Neural cell (in vitro differentiated cells): ENCODE data around the gene KCNK15. TPM values are rescaled to one million over a fixed set of nuclear protein-coding genes. Genes with fewer than 3 reads are reported as not detected.

Experiments used
- H2AFZ ChIP-seq: fragments of 200-600, 300-800 bp; sonication (generic), shearing (Covaris generic); 2 replicates; pipeline ENCODE4 v1.6.0; 2014; ENCODE audit warnings: low read depth, mild to moderate bottlenecking, antibody characterized with exemption, low read length, moderate library complexity
- H3F3A ChIP-seq: fragments of 200-600 bp; shearing (Covaris generic); 2 replicates; pipeline ENCODE4 v1.6.1; 2016; ENCODE audit warnings: mild to moderate bottlenecking, moderate library complexity, mixed read lengths, antibody characterized with exemption, low read length; ENCODE audit not compliant: insufficient read depth, poor library complexity, severe bottlenecking
- H3K27ac ChIP-seq: fragments of 200-600, 300-800 bp; sonication (generic), shearing (Covaris generic); 2 replicates; pipeline ENCODE4 v1.5.1; 2014; ENCODE audit warnings: mild to moderate bottlenecking, low read length, moderate library complexity
- H3K27me3 ChIP-seq: fragments of 300-800, 200-600 bp; sonication (generic), shearing (Covaris generic); 2 replicates; pipeline ENCODE4 v1.6.0; 2014; ENCODE audit warnings: mild to moderate bottlenecking, low read depth, low read length, moderate library complexity; ENCODE audit not compliant: insufficient read depth
- H3K36me3 ChIP-seq: fragments of 300-800, 200-600 bp; sonication (generic), shearing (Covaris generic); 2 replicates; pipeline ENCODE4 v1.5.1; 2014; ENCODE audit warnings: mild to moderate bottlenecking, antibody characterized with exemption, low read length, moderate library complexity; ENCODE audit not compliant: insufficient read depth
- H3K4me2 ChIP-seq: fragments of 300-800, 200-600 bp; sonication (generic), shearing (Covaris generic); 2 replicates; pipeline ENCODE4 v1.6.0; 2014; ENCODE audit warnings: mild to moderate bottlenecking, low read length
- H3K4me3 ChIP-seq: fragments of 300-800, 200-600 bp; sonication (generic), shearing (Covaris generic); 2 replicates; pipeline ENCODE4 v1.5.1; 2014; ENCODE audit warnings: mild to moderate bottlenecking, low read length, moderate library complexity
- H3K79me2 ChIP-seq: fragments of 200-600 bp; shearing (Covaris generic); replicated peaks from 2 replicates; pipeline ENCODE4 v1.6.0; 2014; ENCODE audit warnings: mild to moderate bottlenecking, low read length, moderate library complexity; ENCODE audit not compliant: insufficient read depth
- H3K9ac ChIP-seq: fragments of 300-800, 200-600 bp; sonication (generic), shearing (Covaris generic); 2 replicates; pipeline ENCODE4 v1.6.1; 2016; ENCODE audit warnings: mild to moderate bottlenecking, low read length, mixed read lengths
- H3K9me2 ChIP-seq: fragments of 200-600 bp; shearing (Covaris generic); 2 replicates; pipeline ENCODE4 v1.6.1; 2016; ENCODE audit warnings: mild to moderate bottlenecking, low read length, mixed read lengths; ENCODE audit not compliant: insufficient read depth
- H3K9me3 ChIP-seq: fragments of 200-600, 300-800 bp; sonication (generic), shearing (Covaris generic); 2 replicates; pipeline ENCODE4 v1.6.1; 2016; ENCODE audit warnings: mild to moderate bottlenecking, mixed run types, low read length, moderate library complexity, mixed read lengths
- H4K20me1 ChIP-seq: fragments of 200-600 bp; shearing (Covaris generic); 2 replicates; pipeline ENCODE4 v1.6.1; 2016; ENCODE audit warnings: mild to moderate bottlenecking, mixed run types; ENCODE audit not compliant: insufficient read depth
- CTCF ChIP-seq: fragments of 450-650 bp; IDR thresholded peaks from 2 replicates; pipeline ENCODE4 v1.5.1; 2014; ENCODE audit warnings: antibody characterized with exemption, mild to moderate bottlenecking, moderate library complexity; ENCODE audit not compliant: poor library complexity, severe bottlenecking
- EP300 ChIP-seq: fragments of 450-650 bp; conservative IDR thresholded peaks from 2 replicates; pipeline ENCODE4 v1.6.1; 2014; ENCODE audit warnings: antibody characterized with exemption, mild to moderate bottlenecking, moderate library complexity; ENCODE audit not compliant: poor library complexity, severe bottlenecking
- EZH2 ChIP-seq: fragments of 200-600, 300-800 bp; shearing (Covaris generic), sonication (generic); IDR thresholded peaks from 2 replicates; pipeline ENCODE4 v1.6.1; 2014; ENCODE audit warnings: antibody characterized with exemption, low read length, borderline replicate concordance, mild to moderate bottlenecking; ENCODE audit not compliant: insufficient read depth, poor library complexity, severe bottlenecking
- MXI1 ChIP-seq: fragments of 450-650 bp; conservative IDR thresholded peaks from 2 replicates; pipeline ENCODE4 v1.6.1; 2014; ENCODE audit warnings: antibody characterized with exemption, mild to moderate bottlenecking; ENCODE audit not compliant: poor library complexity, severe bottlenecking
- POLR2AphosphoS5 ChIP-seq: IDR thresholded peaks from 2 replicates; pipeline ENCODE4 v1.6.1; 2012
- RAD21 ChIP-seq: fragments of 450-650 bp; conservative IDR thresholded peaks from 2 replicates; pipeline ENCODE4 v1.6.1; 2014; ENCODE audit warnings: antibody characterized with exemption, mild to moderate bottlenecking, moderate library complexity
- REST ChIP-seq: IDR thresholded peaks from 2 replicates; pipeline ENCODE4 v1.6.1; 2012; ENCODE audit warnings: borderline replicate concordance
- SMC3 ChIP-seq: fragments of 450-650 bp; conservative IDR thresholded peaks from 2 replicates; pipeline ENCODE4 v1.6.1; 2014; ENCODE audit warnings: antibody characterized with exemption, mild to moderate bottlenecking, moderate library complexity; ENCODE audit not compliant: poor library complexity
- TAF1 ChIP-seq: IDR thresholded peaks from 2 replicates; pipeline ENCODE4 v1.6.1; 2012; ENCODE audit warnings: low read depth
- polyA plus RNA-seq: library from polyadenylated mRNA; depleted of rRNA; stranded (reverse); fragments of >200 nt; gene quantifications from 2 replicates; pipeline ENCODE4 v1.2.3, GENCODE V29; 2014

The KCNK15 gene
- polyA plus RNA-seq, 1 donor from 2014 or later: not detected

DNA sequence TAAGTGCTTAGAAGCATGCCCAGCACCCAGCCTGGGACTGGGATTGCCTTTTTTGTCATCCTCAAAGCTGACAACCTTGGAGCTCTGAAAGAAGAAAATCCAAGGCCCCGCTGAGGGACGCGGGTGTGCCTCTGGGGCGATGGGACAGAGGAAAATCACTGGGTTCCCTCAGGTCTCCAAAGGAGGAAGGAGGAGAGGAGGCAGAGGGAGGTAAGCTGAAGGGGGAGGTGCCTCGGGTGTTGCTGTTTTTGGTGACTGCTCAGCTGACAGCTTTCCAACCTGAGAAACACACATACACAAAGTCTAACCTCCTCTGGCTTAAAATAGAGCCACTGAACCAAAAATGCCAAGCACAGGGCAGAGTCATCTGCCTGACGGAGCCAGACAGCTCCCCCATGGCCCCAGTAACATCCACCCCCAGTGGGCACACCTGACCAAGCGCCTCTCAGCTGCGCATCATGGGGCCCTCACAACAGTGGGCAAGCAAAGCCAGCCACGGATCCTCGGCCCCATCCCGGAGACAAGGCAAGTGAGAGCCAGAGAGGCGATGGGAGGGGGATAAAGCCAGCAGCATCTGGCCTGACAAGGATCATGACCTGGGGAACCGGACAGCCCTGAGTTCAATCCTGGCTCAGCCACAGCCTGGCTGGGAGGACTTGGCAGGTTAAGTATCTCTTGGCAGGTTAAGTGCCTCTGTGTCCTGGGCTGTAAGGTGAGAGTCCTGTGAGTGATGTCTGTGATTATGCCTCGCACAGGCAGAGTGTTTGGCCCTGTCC lies 3.2 kb upstream of the KCNK15 start:
- H3K27me3 ChIP-seq: peaks cover 24% of the 10 kb centered on the region
- H3K9me2 ChIP-seq: no peaks in the 10 kb centered on the region
- no peaks in the 10 kb centered on the region for H3K9me3 ChIP-seq
- H3K27ac ChIP-seq: no peak overlapping the region
- no peaks in the 10 kb centered on the region for H4K20me1 ChIP-seq
- H2AFZ ChIP-seq: no peak overlapping the region
- H3K79me2 ChIP-seq: no peaks in the 10 kb centered on the region
- H3K9ac ChIP-seq: no peak overlapping the region
- H3K36me3 ChIP-seq: no peaks in the 10 kb centered on the region
- no peak overlapping the region for H3K4me2 ChIP-seq
- H3F3A ChIP-seq: peaks cover 3% of the 10 kb centered on the region
- no peak for TF ChIP-seq REST
- no peak for TF ChIP-seq POLR2AphosphoS5
- no peak for TF ChIP-seq MXI1
- no peak for TF ChIP-seq EZH2
- no peak for TF ChIP-seq RAD21
- TF ChIP-seq TAF1: no peak
- no peak for TF ChIP-seq EP300
- no peak overlapping the region for H3K4me3 ChIP-seq

DNA sequence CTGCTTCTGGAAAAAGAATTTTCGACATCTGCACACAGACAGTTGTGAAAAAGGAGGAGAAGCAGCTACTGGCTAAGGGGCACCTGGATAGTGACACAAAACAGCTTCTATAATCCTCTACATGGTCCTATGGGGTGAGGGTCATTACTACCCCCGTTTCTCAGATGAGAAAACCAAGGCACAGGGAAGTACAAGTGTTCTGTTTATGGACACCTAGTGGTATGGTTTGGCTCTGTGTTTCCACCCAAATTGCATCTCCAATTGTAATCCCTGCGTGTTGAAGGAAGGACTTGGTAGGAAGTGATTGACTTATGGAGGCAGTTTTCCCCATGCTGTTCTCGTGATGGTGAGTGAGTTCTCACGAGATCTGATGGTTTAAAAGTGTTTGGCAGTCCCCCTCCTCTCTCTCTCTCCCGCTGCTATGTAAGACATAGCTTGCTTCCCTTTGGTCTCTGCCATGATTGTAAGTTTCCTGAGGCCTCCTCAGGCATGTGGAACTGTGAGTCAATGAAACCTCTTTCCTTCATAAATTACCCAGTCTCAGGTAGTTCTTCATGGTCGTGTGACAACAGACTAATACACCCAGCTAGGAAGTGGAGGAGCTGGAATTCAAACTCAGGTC lies 2.5 kb upstream of the KCNK15 start:
- H3F3A ChIP-seq: peaks cover 3% of the 10 kb centered on the region
- no peak overlapping the region for H2AFZ ChIP-seq
- no peaks in the 10 kb centered on the region for H3K79me2 ChIP-seq
- no peaks in the 10 kb centered on the region for H3K9me3 ChIP-seq
- H3K27me3 ChIP-seq: peaks cover 24% of the 10 kb centered on the region
- H3K27ac ChIP-seq: no peak overlapping the region
- no peak overlapping the region for H3K4me3 ChIP-seq
- no peaks in the 10 kb centered on the region for H4K20me1 ChIP-seq
- no peaks in the 10 kb centered on the region for H3K9me2 ChIP-seq
- no peak overlapping the region for H3K4me2 ChIP-seq
- H3K36me3 ChIP-seq: no peaks in the 10 kb centered on the region
- H3K9ac ChIP-seq: no peak overlapping the region
- TF ChIP-seq EP300 (no peak), TAF1 (no peak), MXI1 (no peak)

GRCh38 chr20:44743916-44744655 lies 1.6 kb upstream of the KCNK15 start:
- Histone ChIP-seq H3K9ac (no peak overlapping the region), H3K27me3 (peaks cover 24% of the 10 kb centered on the region), H4K20me1 (no peaks in the 10 kb centered on the region), H3K9me2 (no peaks in the 10 kb centered on the region), H3K36me3 (no peaks in the 10 kb centered on the region), H3K9me3 (no peaks in the 10 kb centered on the region), H3K4me2 (no peak overlapping the region), H3K79me2 (no peaks in the 10 kb centered on the region), H3F3A (peaks cover 3% of the 10 kb centered on the region), H2AFZ (no peak overlapping the region), H3K27ac (no peak overlapping the region), H3K4me3 (no peak overlapping the region)
- TF ChIP-seq RAD21 (no peak), REST (no peak), MXI1 (no peak), TAF1 (no peak), EZH2 (no peak), EP300 (no peak), POLR2AphosphoS5 (no peak), CTCF (no peak), SMC3 (no peak)
